Right ventricle myocardium inferior (tissue), 1 donor: Measurements from ENCODE around the gene CTNNBL1. TPM values are rescaled to one million over a fixed set of nuclear protein-coding genes. Genes with fewer than 3 reads are reported as not detected.
"Not testable (repeated sequence)": the region's sequence is repeated elsewhere in the genome, so short reads cannot be mapped to it uniquely, and the experiment has no call there.

ENCODE experiments used
- ATAC-seq: fragments of 200-7000 bp; cut with Tn5 transposase; one replicate; pipeline ENCODE4 v1.9.1; 2020; ENCODE audit warnings: mild to moderate bottlenecking, moderate library complexity
- DNase-seq: peaks from one replicate; pipeline ENCODE4 v3.0.0; 2021; ENCODE audit errors: missing footprints
- intact Hi-C: fragments of 100-400 bp; cut with DNase I; formaldehyde crosslinking; loops from one replicate; pipeline ENCODE4 v1.11.0; 2022
- long read RNA-seq: library from polyadenylated mRNA; unstranded; transcript quantifications from one replicate; pipeline ENCODE4 v2.0.0, GENCODE V29; 2021
- total RNA-seq: library from RNA; stranded (reverse); fragmentation: NEBNext Ultra II Directional; extraction: Animal tissue kit (Norgen Biotek cat#: 25700); gene quantifications from one replicate; pipeline ENCODE4 v1.2.1, GENCODE V29; 2021
- donor health status: DM: no; HTN: yes; CAD: no; lungs with severe emphysema.

Gene CTNNBL1
- 62.1 TPM for total RNA-seq
- long read RNA-seq, transcript CTNNBL1-201 (16 exons, 1,925 nt) = major isoform, 40 of 50 reads
- long read RNA-seq, partial matches to known transcripts = 7 of 50 reads
- long read RNA-seq, other reads (novel, unspliced or antisense) = 3 of 50 reads

- DNase-seq (peak; percentile 99), ATAC-seq (peak; percentile 99)
- intact Hi-C loops = no loop called here
Observed at GRCh38 chr20:37693635-37694626, at the start of gene CTNNBL1. TSS of gene CTNNBL1 (plus strand) at chr20:37694030. CDS start at chr20:37694123, 93 bp downstream.

- intact Hi-C loops = no loop called here
- ATAC-seq = no peak
- no peak for DNase-seq
Observed at GRCh38 chr20:37644605-37645004, 49.2 kb upstream of the CTNNBL1 start.

GRCh38 chr20:37647946-37648345 lies 45.9 kb upstream of the CTNNBL1 start:
- DNase-seq = no peak
- no peak for ATAC-seq
- intact Hi-C loops = no loop called here

- ATAC-seq = no peak
Observed at GRCh38 chr20:37649017-37649416, 44.8 kb upstream of the CTNNBL1 start.

GRCh38 chr20:37649676-37650370 lies 44.0 kb upstream of the CTNNBL1 start:
- no peak for ATAC-seq
- intact Hi-C loops = loop anchor here (5.0 kb wide), 1 partner anchor 107 kb away; no protein-coding TSS in a partner anchor
- no peak for DNase-seq

More at GRCh38 chr20:37649017-37649416, 44.8 kb upstream of the CTNNBL1 start:
- intact Hi-C loops = no loop called here
- DNase-seq = no peak

GRCh38 chr20:37650661-37651060 lies 43.2 kb upstream of the CTNNBL1 start:
- DNase-seq (no peak), ATAC-seq (no peak)
- intact Hi-C loops = loop anchor here (5.0 kb wide), 1 partner anchor 107 kb away; no protein-coding TSS in a partner anchor

GRCh38 chr20:37651932-37652331 lies 41.9 kb upstream of the CTNNBL1 start:
- ATAC-seq = peak; percentile 84
- intact Hi-C loops = loop anchor here (1.0 to 5.0 kb wide), 2 partner anchors 105 to 341 kb away; no protein-coding TSS in a partner anchor
- no peak for DNase-seq

- intact Hi-C loops = no loop called here
- no peak for DNase-seq
- ATAC-seq = no peak
Observed at GRCh38 chr20:37656945-37657344, 36.9 kb upstream of the CTNNBL1 start.

GRCh38 chr20:37657924-37658804 lies 35.7 kb upstream of the CTNNBL1 start:
- intact Hi-C loops = no loop called here
- peak; percentile 50 for ATAC-seq

GRCh38 chr20:37661519-37661918 lies 32.3 kb upstream of the CTNNBL1 start:
- intact Hi-C loops = no loop called here
- DNase-seq (no peak), ATAC-seq (no peak)

More at GRCh38 chr20:37657924-37658804, 35.7 kb upstream of the CTNNBL1 start:
- DNase-seq = no peak

- ATAC-seq = no peak
- no peak for DNase-seq
- intact Hi-C loops = no loop called here
Observed at GRCh38 chr20:37662308-37662707, 31.5 kb upstream of the CTNNBL1 start.

GRCh38 chr20:37664595-37664994 lies 29.2 kb upstream of the CTNNBL1 start:
- intact Hi-C loops, ATAC-seq: not testable (repeated sequence)

GRCh38 chr20:37668166-37668565 lies 25.7 kb upstream of the CTNNBL1 start:
- ATAC-seq (no peak), DNase-seq (no peak)
- intact Hi-C loops = no loop called here

More at GRCh38 chr20:37664595-37664994, 29.2 kb upstream of the CTNNBL1 start:
- not testable (repeated sequence) for DNase-seq

- ATAC-seq (no peak), DNase-seq (no peak)
- intact Hi-C loops = no loop called here
Observed at GRCh38 chr20:37669062-37669772, 24.6 kb upstream of the CTNNBL1 start.

- DNase-seq = no peak
- intact Hi-C loops = no loop called here
- ATAC-seq = no peak
Observed at GRCh38 chr20:37669773-37670236, 24.0 kb upstream of the CTNNBL1 start.

GRCh38 chr20:37670351-37670791 lies 23.5 kb upstream of the CTNNBL1 start:
- no peak for DNase-seq
- peak; percentile 44 for ATAC-seq
- intact Hi-C loops = no loop called here

GRCh38 chr20:37672143-37672542 lies 21.7 kb upstream of the CTNNBL1 start:
- intact Hi-C loops = no loop called here
- no peak for DNase-seq
- no peak for ATAC-seq
